ENCODE data around the gene EIPR1.

Gene EIPR1

GRCh38 chr2:3260959-3261358 is 116.7 kb downstream of the EIPR1 start:
- no peak overlapping the region for H3K4me3 ChIP-seq
- no peaks in the 10 kb centered on the region for H3K9me3 ChIP-seq
- H3K36me3 ChIP-seq (replicated peaks), result no peaks in the 10 kb centered on the region
- in situ Hi-C loops (cut with MboI; ENCODE audit: low sequenced_read_pairs), result no loop called here
- no peak for DNase-seq (ENCODE audit: low spot score in 2 of 2)
- peaks cover 8% of the 10 kb centered on the region for H3K4me1 ChIP-seq
- no peaks in the 10 kb centered on the region for H3K27me3 ChIP-seq (ENCODE audit: low read depth)

- DNase-seq (ENCODE audit: low spot score in 2 of 2), result no peak
- Histone ChIP-seq H3K9me3 (no peaks in the 10 kb centered on the region), H3K4me1 (no peaks in the 10 kb centered on the region), H3K36me3 (replicated peaks) (no peaks in the 10 kb centered on the region), H3K4me3 (no peak overlapping the region), H3K27me3 (ENCODE audit: low read depth) (no peaks in the 10 kb centered on the region)
- in situ Hi-C loops (cut with MboI; ENCODE audit: low sequenced_read_pairs), result no loop called here
Observed at GRCh38 chr2:3257826-3258225, 119.8 kb downstream of the EIPR1 start.

GRCh38 chr2:3257166-3257565 is 120.5 kb downstream of the EIPR1 start:
- DNase-seq (ENCODE audit: low spot score in 2 of 2), result no peak
- in situ Hi-C loops (cut with MboI; ENCODE audit: low sequenced_read_pairs), result no loop called here
- H3K4me1 ChIP-seq, result no peaks in the 10 kb centered on the region
- H3K27me3 ChIP-seq (ENCODE audit: low read depth), result no peaks in the 10 kb centered on the region
- H3K36me3 ChIP-seq (replicated peaks), result no peaks in the 10 kb centered on the region
- H3K4me3 ChIP-seq, result no peak overlapping the region
- no peaks in the 10 kb centered on the region for H3K9me3 ChIP-seq

GRCh38 chr2:3256605-3257004 is 121.0 kb downstream of the EIPR1 start:
- Histone ChIP-seq H3K9me3 (no peaks in the 10 kb centered on the region), H3K36me3 (replicated peaks) (no peaks in the 10 kb centered on the region), H3K27me3 (ENCODE audit: low read depth) (no peaks in the 10 kb centered on the region), H3K4me1 (no peaks in the 10 kb centered on the region), H3K4me3 (no peak overlapping the region)
- no peak for DNase-seq (ENCODE audit: low spot score in 2 of 2)
- in situ Hi-C loops (cut with MboI; ENCODE audit: low sequenced_read_pairs), result no loop called here

- Histone ChIP-seq H3K27me3 (ENCODE audit: low read depth) (no peaks in the 10 kb centered on the region), H3K9me3 (no peaks in the 10 kb centered on the region), H3K4me3 (no peak overlapping the region), H3K4me1 (no peaks in the 10 kb centered on the region), H3K36me3 (replicated peaks) (no peaks in the 10 kb centered on the region)
- DNase-seq (ENCODE audit: low spot score in 2 of 2), result no peak
- in situ Hi-C loops (cut with MboI; ENCODE audit: low sequenced_read_pairs), result no loop called here
Observed at GRCh38 chr2:3256157-3256556, 121.5 kb downstream of the EIPR1 start.

GRCh38 chr2:3254442-3254941 is 123.1 kb downstream of the EIPR1 start:
- H3K4me3 ChIP-seq, result no peak overlapping the region
- no peaks in the 10 kb centered on the region for H3K9me3 ChIP-seq
- in situ Hi-C loops (cut with MboI; ENCODE audit: low sequenced_read_pairs), result no loop called here
- H3K36me3 ChIP-seq (replicated peaks), result no peaks in the 10 kb centered on the region
- H3K4me1 ChIP-seq, result no peaks in the 10 kb centered on the region
- no peak for DNase-seq (ENCODE audit: low spot score in 2 of 2)
- H3K27me3 ChIP-seq (ENCODE audit: low read depth), result no peaks in the 10 kb centered on the region

- H3K27me3 ChIP-seq (ENCODE audit: low read depth), result no peaks in the 10 kb centered on the region
- no peaks in the 10 kb centered on the region for H3K4me1 ChIP-seq
- no peak for DNase-seq (ENCODE audit: low spot score in 2 of 2)
- no peak overlapping the region for H3K4me3 ChIP-seq
- H3K9me3 ChIP-seq, result no peaks in the 10 kb centered on the region
- H3K36me3 ChIP-seq (replicated peaks), result no peaks in the 10 kb centered on the region
- in situ Hi-C loops (cut with MboI; ENCODE audit: low sequenced_read_pairs), result no loop called here
Observed at GRCh38 chr2:3253913-3254441, 123.6 kb downstream of the EIPR1 start.

GRCh38 chr2:3251946-3252345 is 125.7 kb downstream of the EIPR1 start:
- no peaks in the 10 kb centered on the region for H3K27me3 ChIP-seq (ENCODE audit: low read depth)
- no peak overlapping the region for H3K4me3 ChIP-seq
- in situ Hi-C loops (cut with MboI; ENCODE audit: low sequenced_read_pairs), result no loop called here
- H3K36me3 ChIP-seq (replicated peaks), result no peaks in the 10 kb centered on the region
- no peak for DNase-seq (ENCODE audit: low spot score in 2 of 2)
- H3K9me3 ChIP-seq, result no peaks in the 10 kb centered on the region
- no peaks in the 10 kb centered on the region for H3K4me1 ChIP-seq

- in situ Hi-C loops (cut with MboI; ENCODE audit: low sequenced_read_pairs), result no loop called here
- no peaks in the 10 kb centered on the region for H3K36me3 ChIP-seq (replicated peaks)
- no peak for DNase-seq (ENCODE audit: low spot score in 2 of 2)
- H3K4me3 ChIP-seq, result no peak overlapping the region
- no peaks in the 10 kb centered on the region for H3K9me3 ChIP-seq
- H3K27me3 ChIP-seq (ENCODE audit: low read depth), result no peaks in the 10 kb centered on the region
- H3K4me1 ChIP-seq, result no peaks in the 10 kb centered on the region
Observed at GRCh38 chr2:3249476-3249962, 128.1 kb downstream of the EIPR1 start.

- in situ Hi-C loops (cut with MboI; ENCODE audit: low sequenced_read_pairs), result no loop called here
- no peaks in the 10 kb centered on the region for H3K27me3 ChIP-seq (ENCODE audit: low read depth)
Observed at GRCh38 chr2:3248754-3249475, 128.7 kb downstream of the EIPR1 start.

GRCh38 chr2:3246928-3247714 is 130.5 kb downstream of the EIPR1 start:
- in situ Hi-C loops (cut with MboI; ENCODE audit: low sequenced_read_pairs), result no loop called here
- Histone ChIP-seq H3K4me1 (no peaks in the 10 kb centered on the region), H3K36me3 (replicated peaks) (no peaks in the 10 kb centered on the region), H3K9me3 (no peaks in the 10 kb centered on the region), H3K27me3 (ENCODE audit: low read depth) (no peaks in the 10 kb centered on the region), H3K4me3 (no peak overlapping the region)
- no peak for DNase-seq (ENCODE audit: low spot score in 2 of 2)

More at GRCh38 chr2:3248754-3249475, 128.7 kb downstream of the EIPR1 start:
- Histone ChIP-seq H3K4me3 (no peak overlapping the region), H3K4me1 (no peaks in the 10 kb centered on the region), H3K9me3 (no peaks in the 10 kb centered on the region), H3K36me3 (replicated peaks) (no peaks in the 10 kb centered on the region)
- DNase-seq (ENCODE audit: low spot score in 2 of 2), result no peak

- Histone ChIP-seq H3K36me3 (replicated peaks) (no peaks in the 10 kb centered on the region), H3K27me3 (ENCODE audit: low read depth) (no peaks in the 10 kb centered on the region), H3K4me3 (no peak overlapping the region), H3K4me1 (no peaks in the 10 kb centered on the region), H3K9me3 (no peaks in the 10 kb centered on the region)
- no peak for DNase-seq (ENCODE audit: low spot score in 2 of 2)
- in situ Hi-C loops (cut with MboI; ENCODE audit: low sequenced_read_pairs), result no loop called here
Observed at GRCh38 chr2:3246406-3246805, 131.2 kb downstream of the EIPR1 start.

- Histone ChIP-seq H3K4me1 (no peaks in the 10 kb centered on the region), H3K27me3 (ENCODE audit: low read depth) (no peaks in the 10 kb centered on the region), H3K9me3 (no peaks in the 10 kb centered on the region), H3K4me3 (no peak overlapping the region), H3K36me3 (replicated peaks) (no peaks in the 10 kb centered on the region)
- DNase-seq (ENCODE audit: low spot score in 2 of 2), result no peak
- in situ Hi-C loops (cut with MboI; ENCODE audit: low sequenced_read_pairs), result no loop called here
Observed at GRCh38 chr2:3244486-3244885, 133.1 kb downstream of the EIPR1 start.

- no peaks in the 10 kb centered on the region for H3K36me3 ChIP-seq (replicated peaks)
- H3K4me3 ChIP-seq, result no peak overlapping the region
- in situ Hi-C loops (cut with MboI; ENCODE audit: low sequenced_read_pairs), result no loop called here
- no peaks in the 10 kb centered on the region for H3K27me3 ChIP-seq (ENCODE audit: low read depth)
- DNase-seq (ENCODE audit: low spot score in 2 of 2), result no peak
- no peaks in the 10 kb centered on the region for H3K9me3 ChIP-seq
- no peaks in the 10 kb centered on the region for H3K4me1 ChIP-seq
Observed at GRCh38 chr2:3243804-3244203, 133.8 kb downstream of the EIPR1 start.
